H9 (cell line): Measurements from ENCODE around the gene CCDC81. TPM values are rescaled to one million over a fixed set of nuclear protein-coding genes. Genes with fewer than 3 reads are reported as not detected.

Source experiments
- DNase-seq: peaks from one replicate; pipeline ENCODE4 v3.0.0-alpha.2; 2017
- H2AFZ ChIP-seq: one replicate; pipeline ENCODE4 v1.6.1; 2013; ENCODE audit warnings: mild to moderate bottlenecking, low read length, control low read depth, moderate library complexity
- H2AK5ac ChIP-seq: 2 replicates; pipeline ENCODE4 v1.6.1; 2013; ENCODE audit warnings: low read length, control low read depth, mixed read lengths; ENCODE audit not compliant: insufficient read length
- H2BK120ac ChIP-seq: one replicate; pipeline ENCODE4 v1.6.1; 2013; ENCODE audit warnings: low read depth, mild to moderate bottlenecking, low read length, control low read depth, inconsistent platforms; ENCODE audit not compliant: poor library complexity, severe bottlenecking
- H2BK12ac ChIP-seq: 2 replicates; pipeline ENCODE4 v1.6.1; 2013; ENCODE audit warnings: low read length, control low read depth, mixed read lengths, low read depth; ENCODE audit not compliant: insufficient read length
- H2BK15ac ChIP-seq: 2 replicates; pipeline ENCODE4 v1.6.1; 2013; ENCODE audit warnings: low read depth, low read length, control low read depth
- H2BK20ac ChIP-seq: one replicate; pipeline ENCODE4 v1.6.1; 2013; ENCODE audit warnings: low read depth, mild to moderate bottlenecking, low read length, control low read depth, inconsistent platforms; ENCODE audit not compliant: poor library complexity, severe bottlenecking
- H2BK5ac ChIP-seq: 2 replicates; pipeline ENCODE4 v1.6.1; 2013; ENCODE audit warnings: low read length, control low read depth, mixed read lengths; ENCODE audit not compliant: insufficient read length
- H3K14ac ChIP-seq: 2 replicates; pipeline ENCODE4 v1.6.1; 2013; ENCODE audit warnings: low read length, control low read depth; ENCODE audit not compliant: insufficient read depth
- H3K18ac ChIP-seq: 2 replicates; pipeline ENCODE4 v1.6.1; 2013; ENCODE audit warnings: low read depth, mild to moderate bottlenecking, mixed read lengths, low read length, control low read depth; ENCODE audit not compliant: insufficient read length
- H3K23ac ChIP-seq: 2 replicates; pipeline ENCODE4 v1.6.1; 2013; ENCODE audit warnings: low read length, control low read depth, mixed read lengths, low read depth; ENCODE audit not compliant: insufficient read length
- H3K23me2 ChIP-seq: 2 replicates; pipeline ENCODE4 v1.6.1; 2013; ENCODE audit warnings: low read depth, mild to moderate bottlenecking, mixed read lengths, low read length, control low read depth; ENCODE audit not compliant: insufficient read length, poor library complexity, severe bottlenecking
- H3K27ac ChIP-seq: 2 replicates; pipeline ENCODE4 v1.5.1; 2013; ENCODE audit warnings: low read length, control low read depth, mixed read lengths, low read depth; ENCODE audit not compliant: insufficient read length
- H3K27me3 ChIP-seq: 2 replicates; pipeline ENCODE4 v1.6.1; 2013; ENCODE audit warnings: low read length, control low read depth, inconsistent platforms; ENCODE audit not compliant: insufficient read depth
- H3K4ac ChIP-seq: 2 replicates; pipeline ENCODE4 v1.6.1; 2013; ENCODE audit warnings: low read depth, mild to moderate bottlenecking, control low read depth, inconsistent platforms, low read length, moderate library complexity
- H3K4me1 ChIP-seq: 2 replicates; pipeline ENCODE4 v1.6.1; 2013; ENCODE audit warnings: low read length, control low read depth, inconsistent platforms; ENCODE audit not compliant: insufficient read depth
- H3K4me2 ChIP-seq: 2 replicates; pipeline ENCODE4 v1.6.1; 2013; ENCODE audit warnings: low read length, control low read depth, mixed read lengths; ENCODE audit not compliant: insufficient read length, insufficient read depth
- H3K56ac ChIP-seq: 2 replicates; pipeline ENCODE4 v1.6.1; 2013; ENCODE audit warnings: low read depth, mild to moderate bottlenecking, mixed read lengths, low read length, control low read depth; ENCODE audit not compliant: insufficient read length
- H3K79me1 ChIP-seq: 2 replicates; pipeline ENCODE4 v1.6.1; 2013; ENCODE audit warnings: low read depth, mild to moderate bottlenecking, moderate library complexity, low read length, control low read depth, inconsistent platforms; ENCODE audit not compliant: insufficient read depth, poor library complexity, severe bottlenecking
- H3K79me2 ChIP-seq: 2 replicates; pipeline ENCODE4 v1.6.1; 2013; ENCODE audit warnings: low read length, control low read depth, inconsistent platforms; ENCODE audit not compliant: insufficient read depth
- H3K9ac ChIP-seq: 2 replicates; pipeline ENCODE4 v1.6.1; 2013; ENCODE audit warnings: low read length, control low read depth, mixed read lengths; ENCODE audit not compliant: insufficient read length; ENCODE audit errors: extremely low read depth
- H3K9me3 ChIP-seq: one replicate; pipeline ENCODE4 v1.6.1; 2013; ENCODE audit warnings: low read depth, low read length, inconsistent platforms; ENCODE audit not compliant: control insufficient read depth
- H3T11ph ChIP-seq: one replicate; pipeline ENCODE4 v1.6.1; 2013; ENCODE audit warnings: mild to moderate bottlenecking, low read length, control low read depth, inconsistent platforms
- H4K20me1 ChIP-seq: one replicate; pipeline ENCODE4 v1.6.1; 2013; ENCODE audit not compliant: control insufficient read depth, insufficient read length, insufficient read depth
- H4K5ac ChIP-seq: 2 replicates; pipeline ENCODE4 v1.6.1; 2013; ENCODE audit warnings: low read depth, mild to moderate bottlenecking, mixed read lengths, low read length, control low read depth; ENCODE audit not compliant: insufficient read length
- H4K8ac ChIP-seq: replicated peaks from 2 replicates; pipeline ENCODE4 v1.6.1; 2013; ENCODE audit warnings: low read length, control low read depth, mixed read lengths, low read depth; ENCODE audit not compliant: insufficient read length
- H4K91ac ChIP-seq: 2 replicates; pipeline ENCODE4 v1.6.1; 2013; ENCODE audit warnings: low read depth, mild to moderate bottlenecking, moderate library complexity, mixed read lengths, low read length, control low read depth; ENCODE audit not compliant: insufficient read length
- H3K27ac Mint-ChIP-seq, 3 experiments: 2 replicates in 2 of 3; 3 replicates in 1 of 3; pipeline ENCODE4 v1.8.0; 2020 to 2021; ENCODE audit warnings: mixed read lengths in 3 of 3, mild to moderate bottlenecking in 1 of 3, moderate library complexity in 1 of 3
- H3K27me3 Mint-ChIP-seq: 2 replicates; pipeline ENCODE4 v1.8.0; 2021; ENCODE audit warnings: low read depth, mild to moderate bottlenecking, moderate library complexity, mixed read lengths
- H3K36me3 Mint-ChIP-seq, 3 experiments: 2 replicates in 2 of 3; 3 replicates in 1 of 3; pipeline ENCODE4 v1.8.0; 2020 to 2021; ENCODE audit warnings: low read depth in 3 of 3, mixed read lengths in 3 of 3; ENCODE audit not compliant: insufficient read depth in 1 of 3
- H3K4me1 Mint-ChIP-seq, 2 experiments: 2 replicates each; pipeline ENCODE4 v1.8.0; 2020; ENCODE audit warnings: mixed read lengths in 2 of 2
- H3K4me3 Mint-ChIP-seq, 2 experiments: 2 replicates in 1 of 2; 3 replicates in 1 of 2; pipeline ENCODE4 v1.8.0; 2020 to 2021; ENCODE audit warnings: mild to moderate bottlenecking in 2 of 2, mixed read lengths in 2 of 2, moderate library complexity in 1 of 2
- H3K9me3 Mint-ChIP-seq, 2 experiments: 2 replicates in 1 of 2; 3 replicates in 1 of 2; pipeline ENCODE4 v1.8.0; 2020; ENCODE audit warnings: mild to moderate bottlenecking in 2 of 2, mixed read lengths in 2 of 2, moderate library complexity in 1 of 2
- CTCF ChIP-seq: fragments of 200-600 bp; sonication (generic); conservative IDR thresholded peaks from 3 replicates; pipeline ENCODE4 v1.8.0; 2021; ENCODE audit warnings: antibody characterized with exemption, mild to moderate bottlenecking
- WGBS: extraction: QIAGEN DNeasy Blood & Tissue Kit; methylation state at CpG from one replicate; pipeline ENCODE4 v1.1.7; 2013; ENCODE audit warnings: missing lambda C conversion rate, low lambda C conversion rate, mixed read lengths; ENCODE audit not compliant: insufficient read length; ENCODE audit errors: extremely low coverage; 5-methylcytosine and 5-hydroxymethylcytosine counted together
- total RNA-seq: library from RNA; stranded (reverse); gene quantifications from 2 replicates; pipeline ENCODE4 v1.2.1, GENCODE V29; 2021

CCDC81 gene
- total RNA-seq, 1 experiment from 2014 or later = 0.52 TPM

DNA sequence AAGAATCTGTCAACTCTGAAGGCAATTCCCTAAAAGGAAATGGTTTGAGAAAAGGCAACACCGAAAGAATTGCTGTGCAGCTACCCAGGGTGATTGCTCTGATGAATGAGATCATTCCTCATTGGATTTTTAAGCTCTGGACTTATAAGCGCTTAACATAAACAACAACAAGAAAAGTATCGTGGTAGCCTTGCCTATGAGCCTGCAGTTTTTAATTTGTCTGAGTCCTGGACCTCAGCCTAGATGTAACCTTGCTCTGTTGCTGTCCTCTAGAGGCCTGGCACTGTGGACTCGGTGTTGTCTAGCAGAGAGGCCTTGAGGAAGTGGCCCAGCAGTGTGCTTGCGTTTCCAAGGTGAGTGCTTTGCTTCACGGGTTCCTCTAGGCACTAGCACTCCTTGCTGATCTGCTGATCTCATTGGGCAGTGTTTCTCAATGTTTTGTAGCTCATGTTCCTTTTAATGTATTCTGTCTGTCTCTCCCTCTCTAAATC is 20.4 kb downstream of the CCDC81 start:
- H3K4ac ChIP-seq = no peak overlapping the region
- no peak overlapping the region for H3K23ac ChIP-seq
- no CpG with 5 or more reads among the region's 6 CpGs for WGBS
- no peak overlapping the region for H2BK12ac ChIP-seq
- H3K4me3 Mint-ChIP-seq = no peak overlapping the region; a peak in 1 of 5 replicates
- H3K27ac Mint-ChIP-seq = peak overlapping the region; percentile 22 to 58 (median 46); a peak in 4 of 7 replicates
- no peak overlapping the region for H2AK5ac ChIP-seq
- no peak overlapping the region for H3K9ac ChIP-seq
- H4K5ac ChIP-seq = no peak overlapping the region
- H3K18ac ChIP-seq = no peak overlapping the region
- no peak for TF ChIP-seq CTCF
- no peaks in the 10 kb centered on the region for H3K9me3 ChIP-seq
- no peak overlapping the region for H4K8ac ChIP-seq
- no peaks in the 10 kb centered on the region for H3K36me3 Mint-ChIP-seq
- no peaks in the 10 kb centered on the region for H3K79me1 ChIP-seq
- no peak overlapping the region for H2AFZ ChIP-seq
- H3K79me2 ChIP-seq = no peaks in the 10 kb centered on the region
- no peak overlapping the region for H3T11ph ChIP-seq
- no peaks in the 10 kb centered on the region for H4K20me1 ChIP-seq
- H3K9me3 Mint-ChIP-seq = no peaks in the 10 kb centered on the region
- no peaks in the 10 kb centered on the region for H3K27me3 Mint-ChIP-seq
- H3K4me2 ChIP-seq = no peak overlapping the region
- no peak overlapping the region for H3K27ac ChIP-seq
- no peak overlapping the region for H2BK15ac ChIP-seq
- H2BK120ac ChIP-seq = no peak overlapping the region
- no peaks in the 10 kb centered on the region for H3K27me3 ChIP-seq
- no peaks in the 10 kb centered on the region for H3K23me2 ChIP-seq
- no peak overlapping the region for H2BK20ac ChIP-seq
- H3K56ac ChIP-seq = no peak overlapping the region
- peaks cover 14 to 15% of the 10 kb centered on the region in 2 experiments for H3K4me1 Mint-ChIP-seq
- no peak overlapping the region for H3K14ac ChIP-seq
- DNase-seq = peak; percentile 53
- H2BK5ac ChIP-seq = no peak overlapping the region
- peaks cover 5% of the 10 kb centered on the region; the same call in 1 of the 2 replicates for H3K4me1 ChIP-seq
- no peak overlapping the region for H4K91ac ChIP-seq
